HG03439 (cell line): Measurements from ENCODE around the gene IL17REL.

ENCODE experiments used
- ATAC-seq: cut with Tn5 transposase; IDR thresholded peaks from one replicate; pipeline ENCODE4 v1.9.1; 2021; ENCODE audit warnings: mild to moderate bottlenecking, moderate library complexity; ENCODE audit not compliant: unreplicated experiment

The IL17REL gene

DNA sequence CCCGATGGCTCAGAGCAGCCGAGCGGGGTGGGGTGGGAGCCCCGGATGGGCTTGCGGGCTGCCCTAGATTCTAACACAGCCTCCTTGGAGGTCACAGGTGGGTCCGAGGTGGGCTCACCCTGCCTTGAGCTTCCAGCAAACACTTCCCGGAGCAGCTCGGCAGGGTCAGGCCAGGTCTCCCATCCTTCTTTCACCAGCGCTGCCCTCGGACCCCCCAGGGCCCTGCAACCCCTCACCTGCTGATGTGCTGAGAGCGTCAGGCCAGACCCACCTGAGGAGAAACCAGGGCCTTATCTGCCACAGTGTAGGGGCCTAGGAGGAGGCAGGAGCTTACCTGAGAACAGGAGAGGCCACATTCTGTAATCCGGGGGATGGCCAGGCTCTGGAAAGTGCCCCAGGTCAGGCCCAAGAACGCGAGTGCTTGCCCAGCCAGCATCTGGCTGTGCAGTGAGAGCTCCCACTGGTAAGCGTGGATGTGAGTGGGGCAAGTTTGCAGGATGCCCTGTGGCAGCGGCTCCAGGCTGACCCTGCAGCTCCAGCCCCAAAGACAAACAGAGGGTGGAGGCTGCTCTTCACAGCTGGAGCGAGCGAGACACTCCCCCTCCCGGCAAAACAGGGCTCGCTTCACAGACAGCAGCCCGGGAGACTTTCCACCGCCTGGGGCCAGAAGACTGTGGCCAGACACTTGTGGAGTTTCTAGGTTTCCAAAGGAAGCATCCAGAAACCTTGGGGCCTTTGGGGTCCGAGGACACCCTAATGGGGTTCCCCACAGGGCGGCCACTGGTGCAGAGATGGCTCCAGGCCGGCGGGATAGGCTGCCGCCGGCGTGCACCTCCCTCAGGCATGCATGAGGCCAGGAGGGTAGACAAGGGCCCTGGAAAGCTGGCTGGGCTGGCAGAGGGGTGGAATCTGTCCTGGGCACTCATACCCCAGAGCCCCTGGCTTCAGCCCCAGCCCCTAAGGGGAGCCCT, at the start of gene IL17REL:
TSS of gene IL17REL (minus strand) at position 555 of the 971 bp plus-strand sequence. CDS start at position 436, 119 bp downstream.
- ATAC-seq = no peak

DNA sequence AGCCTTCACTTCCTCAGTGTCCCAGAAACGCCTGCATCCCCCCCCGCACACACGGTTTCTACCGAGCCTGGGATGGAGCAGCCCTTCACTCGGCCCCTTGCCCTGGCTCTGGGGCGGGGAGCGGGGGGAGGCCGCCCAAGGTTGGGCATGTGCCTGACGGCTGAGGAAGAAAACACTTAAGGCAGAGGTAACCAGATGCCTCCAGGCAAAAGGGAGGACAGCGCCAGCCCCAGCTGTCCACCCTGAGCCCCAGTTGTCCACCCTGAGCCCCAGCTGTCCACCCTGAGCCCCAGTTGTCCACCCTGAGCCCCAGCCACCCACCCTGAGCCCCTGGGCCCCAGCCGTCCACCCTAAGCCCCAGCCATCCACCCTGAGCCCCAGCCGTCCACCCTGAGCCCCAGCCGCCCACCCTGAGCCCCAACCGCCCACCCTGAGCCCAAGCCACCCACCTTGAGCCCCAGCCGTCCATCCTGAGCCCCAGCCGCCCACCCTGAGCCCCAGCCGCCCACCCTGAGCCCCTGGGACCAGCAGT, 49.3 kb upstream of the IL17REL start:
- ATAC-seq = no peak

DNA sequence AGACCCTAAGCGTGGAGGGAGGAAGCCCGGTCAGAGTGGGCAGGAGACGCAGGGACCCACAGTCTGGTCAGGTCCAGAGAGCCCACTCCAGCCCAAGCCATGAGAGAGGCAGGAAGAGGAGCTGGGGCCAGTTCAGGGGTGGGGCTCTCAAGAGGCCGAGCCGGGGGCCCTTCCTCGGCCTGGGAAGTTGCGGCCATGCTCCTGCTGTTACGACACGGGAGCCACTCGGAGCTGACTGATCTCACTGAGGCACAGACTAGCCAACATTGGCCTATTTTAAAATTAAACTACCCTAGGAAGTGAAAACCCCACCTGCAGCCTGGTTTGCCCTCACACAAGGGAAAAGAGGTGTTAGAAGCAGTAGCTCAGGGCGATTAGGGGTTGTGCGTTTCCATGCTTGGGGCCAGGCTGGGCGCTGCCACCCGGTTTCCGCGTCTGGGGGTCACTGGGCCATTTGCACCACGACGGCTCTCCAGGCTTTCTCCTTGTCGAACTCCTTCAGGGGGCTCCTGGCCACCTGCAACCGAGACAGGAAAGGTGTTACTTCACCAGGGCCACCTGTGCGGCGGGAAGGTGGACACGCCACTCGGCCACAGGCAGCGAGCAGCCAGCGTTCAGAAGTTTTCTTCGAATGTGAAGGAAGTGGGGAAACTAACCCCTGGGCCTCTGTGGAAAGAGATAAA, 48.7 kb upstream of the IL17REL start:
- ATAC-seq = no peak

DNA sequence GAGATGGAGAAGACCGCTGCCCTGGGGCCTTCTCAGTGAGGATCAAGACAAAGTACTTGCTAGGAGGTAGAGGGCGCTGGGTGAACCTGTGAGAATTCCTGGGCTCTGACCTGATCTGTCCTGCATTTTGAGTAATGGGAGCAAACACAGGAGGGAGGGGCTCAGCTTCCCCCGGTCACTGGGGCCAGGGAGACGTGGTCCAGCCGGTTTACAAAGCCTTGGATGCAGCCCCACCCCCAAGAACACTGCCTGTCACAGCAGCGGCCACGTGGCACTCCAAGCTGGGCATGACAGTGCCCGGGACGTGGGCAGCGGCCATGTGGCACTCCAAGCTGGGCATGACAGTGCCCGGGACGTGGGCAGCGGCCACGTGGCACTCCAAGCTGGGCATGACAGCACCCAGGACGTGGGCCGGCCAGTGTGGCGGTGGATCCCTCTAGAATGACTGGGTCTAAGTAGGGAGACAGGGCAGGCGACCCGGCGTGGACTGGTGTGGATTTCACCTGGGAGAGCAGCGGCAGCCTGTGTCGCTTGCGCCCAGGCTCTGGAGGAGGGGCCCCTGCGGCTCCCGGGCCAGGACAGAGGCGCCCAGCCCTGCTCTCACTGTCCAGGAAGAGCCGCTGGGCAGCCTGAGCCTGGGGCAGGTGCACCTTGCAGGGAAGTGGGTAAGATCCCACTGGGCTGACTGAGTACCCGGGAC, 48.0 kb upstream of the IL17REL start:
- ATAC-seq = no peak

DNA sequence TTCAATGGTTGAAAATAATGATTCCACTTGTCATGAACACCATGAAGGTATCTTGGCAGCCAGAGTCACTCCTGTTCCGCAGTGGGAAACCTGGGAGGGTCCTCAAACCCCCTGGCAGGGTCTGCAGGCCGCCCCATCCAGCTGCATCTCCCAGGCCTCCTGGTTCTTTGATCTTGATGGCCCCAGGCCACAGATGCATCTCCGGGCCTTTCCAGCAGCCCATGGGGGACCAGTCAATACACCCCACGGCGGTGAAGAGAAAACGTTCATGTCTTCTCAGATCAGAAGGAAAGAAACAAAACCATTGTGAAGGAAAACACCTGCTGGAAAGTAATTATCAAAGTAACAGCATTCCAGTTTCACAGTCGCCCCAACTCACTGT, 47.3 kb upstream of the IL17REL start:
- no peak for ATAC-seq

GRCh38 chr22:50058906-50059880, 46.6 kb upstream of the IL17REL start:
- ATAC-seq = no peak

GRCh38 chr22:50058061-50058905, 45.7 kb upstream of the IL17REL start, which contains the start of gene TTLL8:
Gene TTLL8 (minus strand): TSS chr22:50058298.
- ATAC-seq = no peak

- no peak for ATAC-seq
These were observed 44.9 kb upstream of the IL17REL start for GRCh38 chr22:50057278-50058060.

GRCh38 chr22:50056214-50056972, 43.8 kb upstream of the IL17REL start:
- ATAC-seq = no peak

- ATAC-seq = no peak
These were observed 41.3 kb upstream of the IL17REL start for GRCh38 chr22:50053861-50054260.

GRCh38 chr22:50051930-50052329, 39.4 kb upstream of the IL17REL start:
- ATAC-seq = no peak

GRCh38 chr22:50049299-50050195, 37.0 kb upstream of the IL17REL start:
- no peak for ATAC-seq

DNA sequence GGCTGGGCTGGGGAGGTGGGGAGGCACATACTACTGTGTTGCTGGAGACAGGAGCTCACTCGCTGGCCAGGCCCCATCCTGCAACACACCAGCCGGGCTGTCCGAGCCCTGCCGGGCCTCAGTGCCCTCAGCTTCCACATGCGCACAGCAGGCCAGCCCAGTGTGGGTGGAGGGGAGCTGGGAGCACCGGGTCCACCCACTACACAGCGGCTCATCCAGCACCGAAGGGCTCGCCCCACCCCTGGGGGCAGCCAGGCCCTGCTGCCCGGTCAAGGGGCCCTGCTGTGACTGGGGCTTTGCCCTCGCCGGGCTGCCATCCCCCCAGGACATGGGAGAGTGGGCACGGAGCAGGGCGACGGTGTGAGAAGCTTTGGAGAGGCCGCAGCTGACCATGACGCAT, 36.3 kb upstream of the IL17REL start:
- ATAC-seq = no peak

GRCh38 chr22:50048061-50048765, 35.6 kb upstream of the IL17REL start:
- ATAC-seq = no peak

GRCh38 chr22:50047346-50047745, 34.8 kb upstream of the IL17REL start:
- ATAC-seq = no peak
